ENCODE measurements around the gene ZNF423.

ZNF423 gene

DNA sequence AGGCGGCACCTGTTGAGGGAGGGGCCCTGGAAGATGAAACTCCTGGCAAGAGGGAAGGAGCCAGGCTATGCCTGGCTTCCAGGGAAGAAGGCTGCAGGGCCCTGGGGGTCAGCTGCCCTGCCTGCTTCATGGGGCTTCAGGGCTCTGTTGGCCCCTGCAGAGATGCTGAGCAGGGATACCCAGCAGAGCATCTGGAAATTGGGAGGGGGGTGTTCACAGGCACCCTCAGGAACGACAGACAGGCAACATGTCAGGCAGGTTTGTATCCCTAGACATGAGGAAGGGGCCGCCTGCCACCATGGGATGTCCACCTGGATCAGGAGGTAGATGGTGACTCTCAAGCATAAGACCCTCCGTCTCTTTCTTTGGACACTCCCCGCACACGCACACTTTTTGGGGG lies 13.8 kb upstream of the ZNF423 start:
- Histone ChIP-seq H3K9ac (ENCODE audit: low read length) (no peak overlapping the region), H3K36me3 (replicated peaks; ENCODE audit: insufficient read depth, low read length) (no peaks in the 10 kb centered on the region), H3K9me3 (replicated peaks; ENCODE audit: insufficient read depth, low read length) (no peaks in the 10 kb centered on the region), H2AFZ (ENCODE audit: low read length) (no peak overlapping the region), H3F3A (ENCODE audit: insufficient read depth, low read length) (no peaks in the 10 kb centered on the region), H3K79me2 (ENCODE audit: low read length) (no peaks in the 10 kb centered on the region), H3K27ac (ENCODE audit: low read length) (no peak overlapping the region), H3K27me3 (replicated peaks; ENCODE audit: insufficient read depth, low read length) (peaks cover 20% of the 10 kb centered on the region), H4K20me1 (ENCODE audit: insufficient read depth, low read length) (no peaks in the 10 kb centered on the region), H3K4me3 (ENCODE audit: low read length) (no peak overlapping the region), H3K4me1 (ENCODE audit: low read length) (no peaks in the 10 kb centered on the region), H3K4me2 (ENCODE audit: low read depth, low read length) (no peak overlapping the region), H3K9me2 (replicated peaks; ENCODE audit: insufficient read depth, low read length) (no peaks in the 10 kb centered on the region)
- TF ChIP-seq EZH2 (optimal IDR thresholded peaks at IDR 0.05; ENCODE audit: low read depth, low read length) (no peak), EZH2phosphoT487 (IDR thresholded peaks at IDR 0.05; ENCODE audit: low read length) (no peak)
- TF ChIP-seq, protein P1, sequence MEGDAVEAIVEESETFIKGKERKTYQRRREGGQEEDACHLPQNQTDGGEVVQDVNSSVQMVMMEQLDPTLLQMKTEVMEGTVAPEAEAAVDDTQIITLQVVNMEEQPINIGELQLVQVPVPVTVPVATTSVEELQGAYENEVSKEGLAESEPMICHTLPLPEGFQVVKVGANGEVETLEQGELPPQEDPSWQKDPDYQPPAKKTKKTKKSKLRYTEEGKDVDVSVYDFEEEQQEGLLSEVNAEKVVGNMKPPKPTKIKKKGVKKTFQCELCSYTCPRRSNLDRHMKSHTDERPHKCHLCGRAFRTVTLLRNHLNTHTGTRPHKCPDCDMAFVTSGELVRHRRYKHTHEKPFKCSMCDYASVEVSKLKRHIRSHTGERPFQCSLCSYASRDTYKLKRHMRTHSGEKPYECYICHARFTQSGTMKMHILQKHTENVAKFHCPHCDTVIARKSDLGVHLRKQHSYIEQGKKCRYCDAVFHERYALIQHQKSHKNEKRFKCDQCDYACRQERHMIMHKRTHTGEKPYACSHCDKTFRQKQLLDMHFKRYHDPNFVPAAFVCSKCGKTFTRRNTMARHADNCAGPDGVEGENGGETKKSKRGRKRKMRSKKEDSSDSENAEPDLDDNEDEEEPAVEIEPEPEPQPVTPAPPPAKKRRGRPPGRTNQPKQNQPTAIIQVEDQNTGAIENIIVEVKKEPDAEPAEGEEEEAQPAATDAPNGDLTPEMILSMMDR (IDR thresholded peaks at IDR 0.05; ENCODE audit: low read length): no peak
- DNase-seq: no peak

DNA sequence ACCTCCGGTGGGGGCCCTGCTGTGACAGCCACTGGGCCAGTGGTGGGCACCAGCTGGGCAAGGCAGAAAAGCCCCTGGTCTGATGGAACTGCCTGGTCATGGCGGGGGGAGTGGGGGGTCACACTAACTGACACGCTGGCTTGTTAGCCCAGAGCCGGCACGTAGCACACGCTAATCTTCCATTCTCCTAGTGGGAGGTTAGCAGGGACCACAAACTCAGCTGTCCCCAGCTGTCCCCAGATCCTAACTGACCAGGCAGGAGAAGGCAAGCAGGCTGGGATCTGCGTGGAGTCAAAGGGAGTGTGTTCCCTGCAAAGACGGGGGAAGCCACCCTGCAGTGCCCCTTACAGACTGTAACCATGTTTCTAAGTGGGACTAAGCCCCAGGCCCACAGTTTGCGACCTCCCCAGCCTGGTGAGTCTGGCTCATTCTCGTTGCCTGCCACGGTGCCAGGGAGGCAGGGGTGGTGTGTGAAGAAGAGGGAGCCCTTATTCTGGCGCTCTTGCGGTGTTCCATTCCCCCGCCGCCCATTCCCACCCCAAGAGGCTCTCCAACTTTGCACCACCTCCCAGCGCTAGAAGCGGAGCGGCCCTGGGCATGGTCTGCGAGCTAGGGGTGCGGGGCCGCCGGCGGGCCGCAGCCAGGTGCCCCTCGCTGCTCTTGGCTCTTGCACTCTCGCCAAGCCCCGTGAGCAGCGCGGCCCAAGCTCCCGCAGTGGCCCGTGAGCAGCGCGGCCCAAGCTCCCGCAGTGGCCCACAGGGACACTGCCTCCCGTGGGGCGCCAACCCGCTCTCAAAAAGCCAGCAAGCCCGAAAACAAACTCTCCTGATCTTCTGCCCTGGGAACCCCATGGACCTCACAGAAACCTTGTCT lies 12.1 kb upstream of the ZNF423 start:
- Histone ChIP-seq H3K4me3 (ENCODE audit: low read length) (no peak overlapping the region), H3F3A (ENCODE audit: insufficient read depth, low read length) (no peaks in the 10 kb centered on the region), H2AFZ (ENCODE audit: low read length) (no peak overlapping the region), H3K79me2 (ENCODE audit: low read length) (no peaks in the 10 kb centered on the region), H3K9me2 (replicated peaks; ENCODE audit: insufficient read depth, low read length) (no peaks in the 10 kb centered on the region), H3K27me3 (replicated peaks; ENCODE audit: insufficient read depth, low read length) (peaks cover 18% of the 10 kb centered on the region), H3K27ac (ENCODE audit: low read length) (no peak overlapping the region), H3K9ac (ENCODE audit: low read length) (no peak overlapping the region), H3K9me3 (replicated peaks; ENCODE audit: insufficient read depth, low read length) (no peaks in the 10 kb centered on the region), H4K20me1 (ENCODE audit: insufficient read depth, low read length) (no peaks in the 10 kb centered on the region), H3K36me3 (replicated peaks; ENCODE audit: insufficient read depth, low read length) (no peaks in the 10 kb centered on the region), H3K4me1 (ENCODE audit: low read length) (no peaks in the 10 kb centered on the region), H3K4me2 (ENCODE audit: low read depth, low read length) (no peak overlapping the region)
- no peak for DNase-seq
- TF ChIP-seq EZH2 (optimal IDR thresholded peaks at IDR 0.05; ENCODE audit: low read depth, low read length) (no peak), EZH2phosphoT487 (IDR thresholded peaks at IDR 0.05; ENCODE audit: low read length) (no peak)

DNA sequence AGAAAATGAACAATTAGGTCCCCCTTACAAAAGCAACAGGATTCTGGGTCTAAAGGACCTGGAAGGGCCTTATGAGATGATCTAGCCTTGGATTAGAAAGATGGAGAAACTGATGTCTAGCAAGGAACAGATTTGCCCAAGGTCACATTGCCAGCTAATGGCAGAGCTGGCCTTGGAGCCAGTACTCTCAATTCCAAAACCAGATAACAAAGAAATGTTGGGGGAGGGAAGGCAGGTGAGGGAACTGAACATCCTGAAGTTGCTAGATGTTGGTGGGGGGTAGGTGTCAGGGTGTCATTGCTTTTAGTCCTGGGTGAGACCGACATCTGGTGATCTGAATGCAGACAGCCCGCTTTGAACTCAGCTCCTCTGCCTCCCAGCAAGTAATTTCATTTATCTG lies 11.3 kb upstream of the ZNF423 start:
- Histone ChIP-seq H3K36me3 (replicated peaks; ENCODE audit: insufficient read depth, low read length) (no peaks in the 10 kb centered on the region), H4K20me1 (ENCODE audit: insufficient read depth, low read length) (no peaks in the 10 kb centered on the region), H3K79me2 (ENCODE audit: low read length) (no peaks in the 10 kb centered on the region), H3K4me2 (ENCODE audit: low read depth, low read length) (no peak overlapping the region), H3K9me2 (replicated peaks; ENCODE audit: insufficient read depth, low read length) (no peaks in the 10 kb centered on the region), H2AFZ (ENCODE audit: low read length) (no peak overlapping the region), H3K27ac (ENCODE audit: low read length) (no peak overlapping the region), H3K27me3 (replicated peaks; ENCODE audit: insufficient read depth, low read length) (peaks cover 15% of the 10 kb centered on the region), H3K4me3 (ENCODE audit: low read length) (no peak overlapping the region), H3K9me3 (replicated peaks; ENCODE audit: insufficient read depth, low read length) (no peaks in the 10 kb centered on the region), H3F3A (ENCODE audit: insufficient read depth, low read length) (no peaks in the 10 kb centered on the region), H3K4me1 (ENCODE audit: low read length) (no peaks in the 10 kb centered on the region), H3K9ac (ENCODE audit: low read length) (no peak overlapping the region)
- DNase-seq: no peak
- TF ChIP-seq EZH2 (optimal IDR thresholded peaks at IDR 0.05; ENCODE audit: low read depth, low read length) (no peak), EZH2phosphoT487 (IDR thresholded peaks at IDR 0.05; ENCODE audit: low read length) (no peak)
- TF ChIP-seq, protein P1 (IDR thresholded peaks at IDR 0.05; ENCODE audit: low read length): no peak

DNA sequence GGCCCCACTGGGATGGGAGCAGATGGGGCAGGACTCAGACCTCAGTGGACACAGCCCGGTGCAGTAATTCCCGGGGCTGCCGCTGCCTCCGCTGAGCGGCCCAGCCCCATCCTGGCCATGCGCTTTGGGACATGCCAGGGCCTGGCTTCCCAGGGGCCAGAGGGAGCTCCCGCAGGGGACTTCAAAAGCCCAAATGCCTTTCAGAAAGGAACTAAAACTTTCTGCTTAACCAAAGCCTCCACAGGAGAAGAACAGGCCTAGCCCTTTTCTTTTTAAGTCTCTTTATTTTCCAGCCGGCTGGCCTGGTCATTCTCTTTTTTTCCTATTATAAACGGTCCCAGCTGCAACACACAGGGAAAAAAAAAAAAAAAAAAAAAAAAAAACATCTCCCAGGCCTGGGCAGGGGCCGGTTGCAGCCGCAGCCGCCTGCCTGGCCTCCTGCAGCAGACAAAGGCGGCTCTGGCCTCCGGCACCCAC lies 10.7 kb upstream of the ZNF423 start:
- H3K9me3 ChIP-seq (replicated peaks; ENCODE audit: insufficient read depth, low read length): no peaks in the 10 kb centered on the region
- no peak overlapping the region for H3K4me3 ChIP-seq (ENCODE audit: low read length)
- no peak overlapping the region for H3K27ac ChIP-seq (ENCODE audit: low read length)
- no peak overlapping the region for H3K4me2 ChIP-seq (ENCODE audit: low read depth, low read length)
- no peak for DNase-seq
- peaks cover 20% of the 10 kb centered on the region for H3K27me3 ChIP-seq (replicated peaks; ENCODE audit: insufficient read depth, low read length)
- no peaks in the 10 kb centered on the region for H3K9me2 ChIP-seq (replicated peaks; ENCODE audit: insufficient read depth, low read length)
- no peak overlapping the region for H3K9ac ChIP-seq (ENCODE audit: low read length)
- TF ChIP-seq EZH2phosphoT487 (IDR thresholded peaks at IDR 0.05; ENCODE audit: low read length) (no peak), EZH2 (optimal IDR thresholded peaks at IDR 0.05; ENCODE audit: low read depth, low read length) (no peak)
- TF ChIP-seq, protein P1 (IDR thresholded peaks at IDR 0.05; ENCODE audit: low read length): no peak
- no peaks in the 10 kb centered on the region for H4K20me1 ChIP-seq (ENCODE audit: insufficient read depth, low read length)
- H3K4me1 ChIP-seq (ENCODE audit: low read length): no peaks in the 10 kb centered on the region
- H3K36me3 ChIP-seq (replicated peaks; ENCODE audit: insufficient read depth, low read length): no peaks in the 10 kb centered on the region
- no peaks in the 10 kb centered on the region for H3K79me2 ChIP-seq (ENCODE audit: low read length)
- H3F3A ChIP-seq (ENCODE audit: insufficient read depth, low read length): no peaks in the 10 kb centered on the region
- H2AFZ ChIP-seq (ENCODE audit: low read length): no peak overlapping the region

Data from MM.1S (cell line).